Esophagus muscularis mucosa (tissue), 4 donors: Measurements from ENCODE around the gene SORCS2. TPM values are rescaled to one million over a fixed set of nuclear protein-coding genes. Genes with fewer than 3 reads are reported as not detected.

Experiments
- DNase-seq: peaks from one replicate; pipeline ENCODE4 v3.0.0-alpha.2; 2017; ENCODE audit errors: extremely low spot score
- H3K27ac ChIP-seq, 4 donors: fragments of 200-600 bp; sonication (generic); replicated peaks in 1 of 4; 1 replicate in 3 of 4; 2 replicates in 1 of 4; pipeline ENCODE4 v1.5.1; 2016 to 2019; ENCODE audit warnings: mild to moderate bottlenecking in 1 of 4
- H3K27me3 ChIP-seq, 4 donors: fragments of 200-600 bp; sonication (generic); one replicate each; pipeline versions ENCODE4 v1.5.1 to v1.6.0; 2016 to 2019
- H3K36me3 ChIP-seq, 4 donors: fragments of 200-600 bp; sonication (generic); one replicate each; pipeline ENCODE4 v1.5.1; 2016 to 2019
- H3K4me1 ChIP-seq, 4 donors: fragments of 200-600 bp; sonication (generic); one replicate each; pipeline ENCODE4 v1.5.1; 2016 to 2019
- H3K4me3 ChIP-seq, 4 donors: fragments of 200-600 bp; sonication (generic); 1 replicate in 2 of 4; 2 replicates in 2 of 4; pipeline ENCODE4 v1.5.1; 2016 to 2019; ENCODE audit warnings: mild to moderate bottlenecking in 4 of 4, moderate library complexity in 1 of 4
- H3K9me3 ChIP-seq, 4 donors: fragments of 200-600 bp; sonication (generic); 1 replicate in 3 of 4; 2 replicates in 1 of 4; pipeline ENCODE4 v1.5.1; 2016 to 2019
- EP300 ChIP-seq: sonication (generic); formaldehyde crosslinking; IDR thresholded peaks from one replicate; pipeline ENCODE4 v1.6.1; 2017; ENCODE audit warnings: antibody characterized with exemption
- POLR2A ChIP-seq: fragments of 450-650 bp; IDR thresholded peaks from one replicate; pipeline ENCODE4 v1.6.1; 2017; ENCODE audit warnings: antibody characterized with exemption, moderate library complexity, mild to moderate bottlenecking, low read depth
- POLR2AphosphoS5 ChIP-seq, 2 donors: sonication (generic); formaldehyde crosslinking; IDR thresholded peaks; one replicate each; pipeline ENCODE4 v1.6.1; 2017; ENCODE audit warnings: antibody characterized with exemption in 2 of 2
- WGBS: methylation state at CpG from one replicate; pipeline ENCODE4 v1.1.5; 2018; 5-methylcytosine and 5-hydroxymethylcytosine counted together
- intact Hi-C: fragments of 100-400 bp; cut with DNase I; formaldehyde crosslinking; loops from one replicate; pipeline ENCODE4 v1.15.1; 2023
- total RNA-seq, 4 donors: library from RNA; depleted of rRNA; stranded (reverse); fragments of >200 nt; gene quantifications; one replicate each; pipeline versions ENCODE4 v1.1.0 to v1.2.1, GENCODE V29; 2016
- TF ChIP-seq, protein P1 (sequence below), 3 experiments: fragments of 200-600 bp in 2 of 3; fragments of 450-650 bp in 1 of 3; sonication (generic) in 2 of 3; IDR thresholded peaks; one replicate each; pipeline ENCODE4 v1.5.1; 2017 to 2019; ENCODE audit warnings: antibody characterized with exemption in 3 of 3, mild to moderate bottlenecking in 2 of 3, moderate library complexity in 1 of 3

The SORCS2 gene
- total RNA-seq, 4 donors from 2014 or later: 3.3 to 10.1 (median 4.3) TPM

GRCh38 chr4:7338876-7339623 is 146.7 kb downstream of the SORCS2 start:
- 97% methylated on average over 19 of the region's 19 CpGs for WGBS

DNA sequence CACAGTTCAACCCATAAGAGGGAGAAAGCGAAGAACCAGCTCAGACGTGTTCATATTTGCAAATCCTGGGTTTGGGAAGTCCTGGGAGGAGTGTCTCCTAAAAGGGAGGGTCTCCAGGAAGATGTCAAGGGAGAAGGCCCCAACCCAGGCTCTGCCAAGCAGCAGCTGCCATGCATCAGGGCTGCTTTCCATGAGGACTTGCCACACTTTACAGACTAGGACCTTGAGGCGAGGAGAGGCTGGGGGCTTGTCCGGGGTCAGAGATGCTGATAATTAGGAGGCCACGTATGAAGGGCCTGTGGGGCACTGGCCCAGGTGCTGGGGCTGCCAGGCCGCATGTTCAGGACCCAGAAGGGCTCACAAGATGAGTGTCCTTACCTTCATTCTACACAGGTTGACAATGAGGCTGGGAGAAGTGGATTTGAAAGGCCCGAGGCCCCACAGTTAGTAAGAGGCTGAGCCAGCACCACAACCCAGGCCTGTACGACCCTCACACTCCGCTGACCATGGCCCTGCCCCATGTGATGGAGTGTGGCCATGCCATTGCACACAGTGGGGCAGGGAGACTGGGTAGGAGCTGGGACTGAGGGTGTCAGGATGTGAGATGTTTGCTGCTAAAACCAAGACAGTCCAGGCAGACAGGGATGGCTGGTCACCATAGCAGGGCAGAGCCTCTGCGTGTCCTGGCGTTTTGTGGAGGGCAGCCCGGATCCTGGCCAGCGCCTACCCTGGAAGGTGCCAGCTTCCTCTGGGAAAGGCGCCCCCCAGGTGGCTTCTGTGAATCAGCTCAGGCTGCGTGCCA is 147.6 kb downstream of the SORCS2 start:
- peaks cover 0 to 13% (median 11%) of the 10 kb centered on the region in 4 donors for H3K4me1 ChIP-seq
- intact Hi-C loops: loop anchor here (5.0 to 10.0 kb wide), 2 partner anchors 148 to 375 kb away; partner anchors contain the start of gene SORCS2
- H3K9me3 ChIP-seq: peaks cover 0 to 4% (median 0%) of the 10 kb centered on the region in 4 donors
- H3K36me3 ChIP-seq: no peaks in the 10 kb centered on the region
- H3K27me3 ChIP-seq: no peaks in the 10 kb centered on the region
- H3K4me3 ChIP-seq: no peak overlapping the region
- H3K27ac ChIP-seq: no peak overlapping the region
- WGBS: 91% methylated on average over 13 of the region's 15 CpGs
- TF ChIP-seq POLR2A: no peak
- no peak for TF ChIP-seq EP300
- TF ChIP-seq, protein P1, sequence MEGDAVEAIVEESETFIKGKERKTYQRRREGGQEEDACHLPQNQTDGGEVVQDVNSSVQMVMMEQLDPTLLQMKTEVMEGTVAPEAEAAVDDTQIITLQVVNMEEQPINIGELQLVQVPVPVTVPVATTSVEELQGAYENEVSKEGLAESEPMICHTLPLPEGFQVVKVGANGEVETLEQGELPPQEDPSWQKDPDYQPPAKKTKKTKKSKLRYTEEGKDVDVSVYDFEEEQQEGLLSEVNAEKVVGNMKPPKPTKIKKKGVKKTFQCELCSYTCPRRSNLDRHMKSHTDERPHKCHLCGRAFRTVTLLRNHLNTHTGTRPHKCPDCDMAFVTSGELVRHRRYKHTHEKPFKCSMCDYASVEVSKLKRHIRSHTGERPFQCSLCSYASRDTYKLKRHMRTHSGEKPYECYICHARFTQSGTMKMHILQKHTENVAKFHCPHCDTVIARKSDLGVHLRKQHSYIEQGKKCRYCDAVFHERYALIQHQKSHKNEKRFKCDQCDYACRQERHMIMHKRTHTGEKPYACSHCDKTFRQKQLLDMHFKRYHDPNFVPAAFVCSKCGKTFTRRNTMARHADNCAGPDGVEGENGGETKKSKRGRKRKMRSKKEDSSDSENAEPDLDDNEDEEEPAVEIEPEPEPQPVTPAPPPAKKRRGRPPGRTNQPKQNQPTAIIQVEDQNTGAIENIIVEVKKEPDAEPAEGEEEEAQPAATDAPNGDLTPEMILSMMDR (IDR thresholded peaks at IDR 0.05): no peak
- TF ChIP-seq POLR2AphosphoS5 (IDR thresholded peaks at IDR 0.05): no peak
- no peak for DNase-seq

More at GRCh38 chr4:7338876-7339623, 146.7 kb downstream of the SORCS2 start:
- Histone ChIP-seq H3K4me1 (peaks cover 0 to 17% (median 12%) of the 10 kb centered on the region in 4 donors), H3K9me3 (peaks cover 0 to 4% (median 0%) of the 10 kb centered on the region in 4 donors), H3K4me3 (no peak overlapping the region), H3K27ac (no peak overlapping the region), H3K36me3 (no peaks in the 10 kb centered on the region), H3K27me3 (no peaks in the 10 kb centered on the region)
- intact Hi-C loops: loop anchor here (5.0 to 10.0 kb wide), 2 partner anchors 147 to 376 kb away; partner anchors contain the start of gene SORCS2
- TF ChIP-seq POLR2A (no peak), POLR2AphosphoS5 (IDR thresholded peaks at IDR 0.05) (no peak), EP300 (no peak)
- TF ChIP-seq, protein P1 (IDR thresholded peaks at IDR 0.05): no peak
- no peak for DNase-seq

GRCh38 chr4:7340553-7341433 is 148.5 kb downstream of the SORCS2 start:
- no peak for DNase-seq
- WGBS: 88% methylated on average over 12 of the region's 17 CpGs
- Histone ChIP-seq H3K27me3 (no peaks in the 10 kb centered on the region), H3K4me3 (no peak overlapping the region), H3K27ac (no peak overlapping the region), H3K4me1 (peaks cover 0 to 5% (median 3%) of the 10 kb centered on the region in 4 donors), H3K9me3 (peaks cover 0 to 8% (median 4%) of the 10 kb centered on the region in 4 donors), H3K36me3 (no peaks in the 10 kb centered on the region)
- intact Hi-C loops: no loop called here
- TF ChIP-seq POLR2A (no peak), EP300 (no peak)
- TF ChIP-seq, protein P1 (IDR thresholded peaks at IDR 0.05): no peak

DNA sequence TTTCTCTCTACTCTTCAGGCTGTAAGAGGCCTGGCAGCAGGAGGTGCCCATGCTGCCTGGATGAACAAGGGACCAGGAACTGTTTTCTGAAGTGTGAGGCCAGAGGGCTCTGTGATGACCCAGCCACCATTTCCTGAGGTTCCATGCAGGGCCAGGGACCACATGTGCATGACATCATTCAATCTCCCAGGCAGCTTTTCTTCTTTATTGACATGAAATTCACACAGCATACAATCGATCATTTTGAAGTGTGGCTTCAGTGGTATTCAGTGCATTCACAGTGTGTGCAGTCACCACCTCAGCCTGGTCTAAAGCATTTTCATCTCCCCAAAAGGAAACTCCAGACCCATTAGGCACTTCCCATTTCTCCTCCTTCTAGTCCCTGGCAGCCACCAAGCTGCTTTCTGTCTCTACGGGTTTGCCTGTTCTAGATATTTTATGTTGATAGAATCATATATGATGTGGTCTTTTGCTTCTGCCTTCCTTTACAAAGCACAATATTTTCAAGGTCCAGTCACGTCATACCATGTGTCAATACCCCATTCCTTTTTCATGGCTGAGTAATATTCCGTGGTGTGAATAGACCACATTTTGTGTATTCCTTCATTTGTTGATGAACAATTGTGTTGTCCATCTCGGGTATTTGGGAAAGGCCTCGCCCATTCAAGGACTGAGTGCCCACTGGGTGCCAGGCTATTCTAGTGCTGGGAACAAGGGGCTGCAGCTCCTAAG is 149.3 kb downstream of the SORCS2 start:
- no peak for TF ChIP-seq POLR2AphosphoS5 (IDR thresholded peaks at IDR 0.05)
- no peak for TF ChIP-seq EP300
- TF ChIP-seq, protein P1 (IDR thresholded peaks at IDR 0.05): no peak
- no peak for TF ChIP-seq POLR2A
- 97% methylated on average over 6 of the region's 6 CpGs for WGBS

More for the DNA sequence above, 149.3 kb downstream of the SORCS2 start:
- no peak overlapping the region for H3K4me3 ChIP-seq
- no peak overlapping the region for H3K27ac ChIP-seq
- no peaks in the 10 kb centered on the region for H3K36me3 ChIP-seq
- H3K4me1 ChIP-seq: no peaks in the 10 kb centered on the region
- no peak for DNase-seq
- peaks cover 0 to 16% (median 9%) of the 10 kb centered on the region in 4 donors for H3K9me3 ChIP-seq
- no peaks in the 10 kb centered on the region for H3K27me3 ChIP-seq
- intact Hi-C loops: no loop called here
